Activated naive CD4-positive, alpha-beta T cell treated with anti-CD3 and anti-CD28 coated beads, Interleukin-2, amount 50 U/mL, for 72 hours (primary cell): ENCODE results near the gene MAP2K2. TPM values are rescaled to one million over a fixed set of nuclear protein-coding genes. Genes with fewer than 3 reads are reported as not detected.

Experiments used
- ATAC-seq, 2 donors: fragments of 150-1000 bp; cut with Tn5 transposase; 2 replicates each; pipeline ENCODE4 v1.10.0; 2021; ENCODE audit warnings: mild to moderate bottlenecking in 2 of 2, moderate library complexity in 2 of 2
- DNase-seq, 2 donors: peaks; one replicate each; pipeline ENCODE4 v3.0.0; 2021 to 2022; ENCODE audit warnings: low spot score in 2 of 2
- H3K27ac Mint-ChIP-seq, 2 donors: one replicate each; pipeline ENCODE4 v1.8.0; 2022; ENCODE audit warnings: mild to moderate bottlenecking in 2 of 2, mixed read lengths in 2 of 2
- H3K36me3 Mint-ChIP-seq, 2 donors: one replicate each; pipeline ENCODE4 v1.8.0; 2022; ENCODE audit warnings: mixed read lengths in 2 of 2
- H3K9me3 Mint-ChIP-seq, 2 donors: one replicate each; pipeline ENCODE4 v1.8.0; 2022; ENCODE audit warnings: mixed read lengths in 2 of 2
- total RNA-seq, 2 donors: library from RNA; stranded (reverse); gene quantifications; one replicate each; pipeline ENCODE4 v1.2.3, GENCODE V29; 2022

Gene MAP2K2
- total RNA-seq, 2 donors from 2014 or later, result 125 to 187 TPM

DNA sequence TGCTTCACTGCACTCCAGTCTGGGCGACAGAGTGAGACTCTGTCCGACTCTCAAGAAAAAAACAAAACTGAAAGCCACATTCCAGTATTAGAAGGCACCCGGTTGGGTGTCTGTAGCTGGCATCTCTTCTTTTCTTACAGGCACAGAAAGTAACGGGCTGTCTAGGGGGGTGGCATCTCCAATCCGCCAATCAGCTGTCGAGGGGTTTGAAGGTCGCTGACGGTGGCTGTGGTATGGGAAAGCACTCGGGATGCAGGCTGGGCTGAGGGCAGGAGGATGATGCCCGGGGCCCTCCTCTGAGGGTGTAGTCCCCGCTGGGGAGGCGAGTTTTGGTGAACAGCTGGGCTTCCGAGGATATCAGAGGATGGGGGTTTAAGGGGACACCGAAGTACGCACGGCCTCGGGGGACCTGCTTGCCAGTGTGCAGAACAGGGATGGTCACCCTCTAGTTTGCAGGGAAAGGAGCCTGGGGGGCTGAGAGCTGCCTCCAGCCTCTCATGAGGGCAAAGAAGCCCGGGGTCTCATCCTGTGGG, 30.2 kb downstream of the MAP2K2 start:
- Mint-ChIP-seq H3K27ac (peak overlapping the region; percentile 32 to 55), H3K36me3 (peaks cover 0 to 12% of the 10 kb centered on the region in 2 donors), H3K9me3 (no peaks in the 10 kb centered on the region)
- DNase-seq, result no peak
- no peak for ATAC-seq

DNA sequence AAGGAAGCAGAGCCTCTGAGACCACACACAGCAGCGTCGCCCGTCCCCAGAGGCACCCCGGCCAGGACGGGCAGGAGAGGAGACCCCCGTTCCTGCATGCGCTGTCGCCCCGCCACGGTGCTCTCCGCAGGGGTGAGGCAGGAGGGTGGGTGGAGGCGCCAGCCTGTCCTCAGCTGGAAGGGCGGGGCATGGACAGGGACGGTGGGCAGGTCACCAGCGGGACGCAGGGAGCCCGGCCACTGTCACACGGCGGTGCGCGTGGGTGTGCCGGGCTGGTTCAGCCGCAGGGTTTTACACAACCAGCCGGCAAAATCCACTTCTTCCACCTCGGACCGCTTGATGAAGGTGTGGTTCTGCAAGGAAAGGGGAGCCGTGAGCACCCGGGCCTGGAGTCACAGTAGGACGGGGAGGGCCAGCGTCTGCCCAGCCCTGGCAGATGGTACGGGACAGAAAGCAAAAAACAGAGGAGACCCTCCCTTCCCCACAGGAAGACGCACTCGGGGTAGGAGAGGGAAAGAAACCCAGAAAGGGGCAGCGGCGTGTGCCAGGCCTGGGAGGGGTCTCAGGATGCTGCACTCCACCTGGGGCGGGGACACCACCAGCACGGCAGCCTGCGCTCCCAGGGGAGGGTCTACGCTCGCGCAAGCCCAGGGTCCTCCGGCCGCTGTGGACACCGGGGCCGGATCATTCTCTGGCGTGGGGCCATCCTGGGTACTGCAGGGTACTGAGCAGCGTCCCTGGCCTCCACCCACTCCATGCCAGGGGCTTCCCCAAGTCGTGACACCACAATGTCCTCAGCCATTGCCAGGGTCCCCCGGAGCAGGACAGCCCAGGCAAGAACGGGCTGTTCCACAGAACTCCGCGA, 33.3 kb downstream of the MAP2K2 start:
- DNase-seq (no peak), ATAC-seq (no peak)
- Mint-ChIP-seq H3K9me3 (no peaks in the 10 kb centered on the region), H3K36me3 (peaks cover 0 to 12% of the 10 kb centered on the region in 2 donors), H3K27ac (peak overlapping the region; percentile 88 to 91)

DNA sequence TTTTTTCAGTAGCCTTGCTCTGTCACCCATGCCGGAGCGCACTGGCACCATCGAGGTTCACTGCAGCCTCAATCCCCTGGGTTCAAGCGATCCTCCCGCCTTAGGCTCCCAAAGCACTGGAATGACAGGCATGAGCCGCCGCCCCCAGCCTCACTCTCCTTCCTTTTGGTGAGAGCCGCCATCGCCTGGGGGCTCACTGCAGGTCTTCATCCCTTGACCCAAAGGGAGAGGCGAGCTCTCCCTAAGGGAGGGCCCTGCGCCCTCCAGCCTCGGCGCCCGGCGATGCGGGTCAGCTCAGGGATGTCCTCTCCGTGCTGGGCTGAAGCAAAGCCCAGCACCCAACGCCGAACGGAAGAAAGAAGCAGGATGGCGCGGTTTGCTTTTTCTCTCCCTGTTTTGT, 34.0 kb downstream of the MAP2K2 start:
- Mint-ChIP-seq H3K9me3 (no peaks in the 10 kb centered on the region), H3K36me3 (peaks cover 0 to 12% of the 10 kb centered on the region in 2 donors), H3K27ac (peak overlapping the region; percentile 88 to 96)
- DNase-seq (no peak), ATAC-seq (no peak)

DNA sequence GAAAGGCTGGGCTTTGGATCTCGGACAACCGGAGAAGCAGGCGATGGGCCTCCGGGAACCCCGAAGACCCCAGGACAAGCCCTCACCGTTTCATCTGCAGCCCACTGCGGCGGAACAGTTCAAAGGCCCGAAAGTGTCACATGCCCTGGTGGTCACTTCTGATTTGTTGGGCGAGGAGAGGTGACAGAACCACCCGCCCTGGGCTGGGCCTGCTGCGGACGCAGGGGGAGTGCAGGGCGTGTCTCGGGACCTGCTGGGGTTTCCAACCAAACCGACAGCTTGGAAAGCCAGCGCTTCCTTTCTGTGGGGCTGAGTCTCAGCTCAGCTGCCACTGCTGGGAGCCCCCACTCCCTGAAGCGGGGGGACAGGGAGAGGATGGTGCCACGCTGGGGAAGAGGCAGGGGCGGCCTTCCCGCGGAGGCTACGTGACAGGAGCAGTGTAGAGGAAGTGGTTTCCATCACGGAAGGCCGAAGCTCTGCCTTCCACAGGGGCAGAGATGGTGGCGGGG, 34.5 kb downstream of the MAP2K2 start:
- ATAC-seq (peak; percentile 82 to 86), DNase-seq (peak; percentile 65 to 73)
- Mint-ChIP-seq H3K9me3 (no peaks in the 10 kb centered on the region), H3K27ac (peak overlapping the region; percentile 88 to 96), H3K36me3 (peaks cover 0 to 12% of the 10 kb centered on the region in 2 donors)

DNA sequence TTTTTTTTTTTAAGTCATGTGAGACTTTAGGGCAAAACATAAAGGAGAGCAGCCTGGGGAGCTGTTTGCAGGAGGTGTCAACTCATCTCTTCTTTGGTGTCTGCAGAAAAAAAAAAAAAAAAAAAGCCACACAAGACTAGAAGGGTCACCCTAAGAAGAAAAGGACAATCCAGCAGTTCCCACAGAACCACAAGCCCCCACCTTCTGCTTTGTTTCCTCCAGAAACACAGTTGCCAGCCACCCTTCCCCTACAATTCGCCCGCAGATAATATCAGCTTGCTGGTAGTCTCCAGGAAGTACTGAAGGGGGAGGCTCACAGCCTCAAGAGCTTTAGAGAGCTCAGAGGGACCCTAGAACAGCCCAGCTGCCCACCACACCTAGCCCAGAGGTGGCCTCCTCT, 34.9 kb downstream of the MAP2K2 start:
- peaks cover 0 to 12% of the 10 kb centered on the region in 2 donors for H3K36me3 Mint-ChIP-seq
- H3K9me3 Mint-ChIP-seq, result no peaks in the 10 kb centered on the region
- DNase-seq (no peak), ATAC-seq (peak; percentile 56 to 63)
- H3K27ac Mint-ChIP-seq, result peak overlapping the region; percentile 88 to 96

DNA sequence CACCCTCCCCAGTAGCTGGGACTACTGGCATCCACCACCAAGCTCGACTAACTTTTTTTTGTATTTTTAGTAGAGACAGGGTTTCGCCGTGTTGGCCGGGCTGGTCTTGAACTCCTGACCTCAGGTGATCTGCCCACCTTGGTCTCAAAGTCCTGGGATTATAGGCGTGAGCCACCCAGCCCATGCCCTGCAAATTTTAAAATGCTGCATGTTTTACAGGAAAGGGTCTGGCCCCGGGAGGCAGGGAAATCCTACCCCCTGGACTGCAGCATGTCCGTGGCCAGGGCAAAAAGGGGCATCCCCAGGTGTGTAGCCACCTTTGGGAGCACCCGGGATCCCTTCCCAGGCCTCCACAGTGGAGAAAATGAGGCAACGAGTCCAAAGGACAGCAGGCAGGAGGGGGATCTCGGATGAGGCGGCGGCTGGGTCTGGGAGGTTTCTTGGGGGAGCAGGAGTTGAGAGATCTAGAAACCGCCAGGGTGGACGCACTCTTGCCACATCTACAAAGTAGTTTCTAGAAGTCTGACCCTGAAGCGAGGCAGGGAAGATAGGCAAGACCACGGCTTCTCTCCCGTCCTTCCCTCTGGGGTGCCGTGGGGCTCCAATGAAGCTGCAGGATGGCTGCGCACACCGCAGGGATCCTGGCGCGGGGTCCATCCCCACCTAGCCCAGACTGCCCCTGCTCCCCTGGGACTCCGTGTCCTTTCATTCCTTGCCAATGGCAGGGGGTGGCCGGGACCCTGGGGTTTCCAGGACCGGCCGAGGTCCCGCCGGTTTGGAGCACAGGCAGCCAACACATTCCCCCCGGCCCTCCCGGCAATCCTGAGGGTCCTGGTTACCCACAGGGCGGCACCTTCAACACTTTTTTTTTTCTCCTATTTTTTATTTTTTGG, 35.9 kb downstream of the MAP2K2 start:
- Mint-ChIP-seq H3K36me3 (peaks cover 0 to 12% of the 10 kb centered on the region in 2 donors), H3K9me3 (no peaks in the 10 kb centered on the region), H3K27ac (peak overlapping the region in 1 of 2 donors; percentile 88)
- DNase-seq (no peak), ATAC-seq (no peak)

DNA sequence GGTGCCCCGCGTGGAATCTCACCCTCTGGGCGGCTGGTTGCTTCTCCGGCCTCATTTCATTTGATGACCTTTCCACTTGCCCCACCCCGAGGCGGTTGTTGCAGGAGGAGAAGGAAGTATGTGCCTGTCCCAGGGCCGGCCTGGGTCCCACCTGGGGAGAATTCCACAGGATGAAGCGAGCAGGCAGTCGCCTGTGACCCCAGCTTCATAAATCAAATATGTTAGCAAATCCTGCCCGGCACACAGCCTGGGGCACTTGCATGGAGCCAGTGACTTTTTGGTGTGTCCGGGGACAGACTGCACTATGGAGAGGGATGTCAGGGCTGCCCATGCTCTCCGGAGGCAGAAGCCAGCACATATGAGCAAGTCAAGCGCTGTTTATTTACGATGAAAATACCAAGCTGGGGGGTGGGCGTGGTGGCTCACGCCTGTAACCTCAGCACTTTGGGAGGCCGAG, 37.5 kb downstream of the MAP2K2 start:
- ATAC-seq (no peak), DNase-seq (no peak)
- Mint-ChIP-seq H3K36me3 (peaks cover 0 to 12% of the 10 kb centered on the region in 2 donors), H3K27ac (peak overlapping the region in 1 of 2 donors; percentile 46), H3K9me3 (no peaks in the 10 kb centered on the region)

DNA sequence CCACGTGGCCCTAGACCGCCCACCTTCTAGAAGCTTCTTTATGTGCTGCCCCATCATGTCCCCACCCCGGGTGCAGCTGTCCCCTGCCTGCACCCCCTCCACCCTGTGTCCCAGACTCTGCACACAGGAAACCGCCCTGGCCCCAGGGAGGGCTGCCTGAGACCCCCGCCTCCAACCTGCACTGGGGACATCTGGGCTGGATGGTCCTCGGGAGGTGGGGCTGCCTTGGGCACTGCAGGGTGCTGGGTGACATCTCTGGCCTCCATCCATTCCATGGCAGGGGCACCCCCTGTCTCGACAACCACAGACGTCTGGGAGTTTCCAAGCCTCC, 39.4 kb downstream of the MAP2K2 start:
- H3K36me3 Mint-ChIP-seq, result peaks cover 0 to 2% of the 10 kb centered on the region in 2 donors
- peak overlapping the region; percentile 81 to 90 for H3K27ac Mint-ChIP-seq
- DNase-seq (no peak), ATAC-seq (no peak)
- H3K9me3 Mint-ChIP-seq, result no peaks in the 10 kb centered on the region

DNA sequence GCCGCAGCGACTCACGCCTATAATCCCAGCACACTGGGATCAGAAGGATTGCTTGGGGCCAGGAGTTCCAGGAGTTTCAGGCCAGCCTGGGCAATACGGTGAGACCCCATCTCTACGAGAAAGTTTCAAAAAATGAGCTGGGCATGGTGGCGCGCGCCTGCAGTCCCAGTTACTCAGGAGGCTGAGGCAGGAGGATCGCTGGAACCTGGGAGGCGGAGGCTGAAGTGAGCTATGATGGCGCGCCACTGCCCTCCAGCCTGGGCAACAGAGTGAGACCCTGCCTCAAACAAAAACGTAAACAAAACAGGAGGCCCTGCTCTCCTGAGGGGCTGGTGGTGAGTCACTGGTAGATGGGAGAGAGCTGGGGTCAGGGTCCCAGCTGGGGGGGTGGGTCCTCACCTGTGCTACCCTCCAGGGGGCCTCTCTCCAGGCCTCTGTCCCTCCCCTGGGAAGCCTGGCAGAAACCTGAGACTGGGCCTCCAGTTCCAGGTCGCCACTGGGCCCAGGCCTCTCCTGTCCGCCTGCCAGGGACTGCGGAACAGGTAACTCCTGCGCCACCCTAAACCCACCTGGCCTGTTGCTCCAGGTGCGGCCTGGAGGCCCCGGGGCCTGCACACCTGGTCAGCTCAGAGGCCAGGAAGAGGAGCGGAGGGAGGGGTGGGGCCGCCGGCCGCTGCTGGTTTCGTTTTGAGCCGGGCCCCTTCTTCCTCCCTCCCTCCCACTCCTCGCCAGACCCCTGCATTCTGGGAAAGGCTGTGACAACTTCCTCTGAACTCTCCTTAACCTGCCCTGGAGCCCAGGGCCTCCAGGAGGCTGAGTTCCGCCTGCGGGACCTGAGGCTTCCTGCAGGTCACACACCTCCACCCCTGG, 40.0 kb downstream of the MAP2K2 start:
- peak overlapping the region; percentile 81 to 90 for H3K27ac Mint-ChIP-seq
- peak; percentile 27 to 30 for ATAC-seq
- DNase-seq, result no peak

DNA sequence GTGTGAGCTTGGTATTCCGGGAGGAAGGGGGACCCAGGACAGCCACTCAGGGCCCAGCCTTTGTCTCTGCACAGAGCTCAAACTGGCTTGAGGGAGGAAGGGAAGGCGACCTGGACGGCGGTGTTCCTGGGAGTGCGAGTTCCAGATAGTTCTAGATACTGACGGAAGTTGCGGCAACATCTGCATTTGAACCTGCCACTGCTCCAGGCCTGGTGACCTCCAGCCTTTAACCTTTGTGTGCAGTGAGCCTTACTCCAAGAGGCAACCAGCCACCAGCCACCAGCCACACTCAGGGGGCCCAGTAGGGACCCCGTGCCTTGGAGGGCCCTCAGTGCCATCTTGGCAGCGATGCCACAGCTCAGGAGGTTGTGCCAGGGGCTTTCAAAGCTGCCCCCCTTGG, 41.8 kb downstream of the MAP2K2 start:
- DNase-seq, result no peak
- H3K9me3 Mint-ChIP-seq, result no peaks in the 10 kb centered on the region
- H3K27ac Mint-ChIP-seq, result no peak overlapping the region
- no peak for ATAC-seq
- H3K36me3 Mint-ChIP-seq, result no peaks in the 10 kb centered on the region

More for the DNA sequence above, 40.0 kb downstream of the MAP2K2 start:
- Mint-ChIP-seq H3K36me3 (no peaks in the 10 kb centered on the region), H3K9me3 (no peaks in the 10 kb centered on the region)

DNA sequence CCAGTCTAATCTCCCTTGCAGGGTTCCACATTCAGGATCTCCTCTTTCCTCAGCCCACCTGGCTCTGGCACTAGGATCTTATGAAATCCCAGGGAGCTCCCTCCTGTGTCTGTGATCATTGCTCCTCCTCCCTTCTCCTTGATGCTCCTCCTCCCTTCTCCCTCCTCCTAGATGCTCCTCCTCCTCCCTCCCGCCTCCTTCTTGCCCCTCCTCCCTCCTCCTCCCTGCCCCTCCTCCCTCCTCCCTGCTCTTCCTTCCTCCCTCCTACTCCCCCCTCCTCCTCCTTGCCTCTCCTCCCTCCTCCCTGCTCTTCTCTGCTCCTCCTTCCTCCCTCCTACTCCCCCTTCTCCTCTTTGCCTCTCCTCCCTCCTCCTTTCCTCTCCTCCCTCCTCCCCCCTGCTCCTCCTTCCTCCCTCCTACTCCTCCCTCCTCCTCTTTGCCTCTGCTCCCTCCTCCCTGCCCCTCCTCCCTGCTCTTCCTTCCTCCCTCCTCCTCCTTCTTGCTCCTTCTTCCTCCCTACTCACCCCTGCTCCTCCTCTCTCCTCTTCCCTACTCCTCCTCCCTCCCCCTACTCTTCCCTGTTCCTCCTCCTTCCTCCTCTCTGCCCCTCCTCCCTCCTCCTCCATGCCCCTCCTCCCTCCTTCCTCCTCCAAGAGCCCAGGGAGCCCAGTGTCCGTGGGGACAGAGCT, 42.3 kb downstream of the MAP2K2 start:
- Mint-ChIP-seq H3K36me3 (no peaks in the 10 kb centered on the region), H3K27ac (no peak overlapping the region), H3K9me3 (no peaks in the 10 kb centered on the region)
- DNase-seq (no peak), ATAC-seq (peak in 1 of 2 donors; percentile 11)

DNA sequence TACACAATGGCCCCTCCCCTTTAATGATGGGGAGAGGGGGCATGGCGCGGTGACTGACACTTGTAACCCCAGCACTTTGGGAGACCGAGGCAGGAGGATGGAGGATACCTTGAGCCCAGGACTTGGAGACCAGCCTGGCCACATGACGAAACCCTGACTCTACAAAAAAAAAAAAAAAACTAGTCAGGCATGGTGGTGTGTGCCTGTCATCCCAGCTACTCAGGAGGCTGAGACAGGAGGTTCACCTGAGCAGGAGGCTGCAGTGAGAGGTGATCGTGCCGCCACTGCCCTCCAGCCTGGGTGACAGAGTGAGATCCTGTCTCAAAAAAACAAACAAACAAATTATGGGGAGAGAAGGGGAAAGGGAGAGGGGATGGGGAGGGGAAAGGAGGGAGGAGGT, 43.4 kb downstream of the MAP2K2 start:
- Mint-ChIP-seq H3K9me3 (no peaks in the 10 kb centered on the region), H3K36me3 (no peaks in the 10 kb centered on the region), H3K27ac (no peak overlapping the region)
- no peak for DNase-seq
- ATAC-seq, result no peak

DNA sequence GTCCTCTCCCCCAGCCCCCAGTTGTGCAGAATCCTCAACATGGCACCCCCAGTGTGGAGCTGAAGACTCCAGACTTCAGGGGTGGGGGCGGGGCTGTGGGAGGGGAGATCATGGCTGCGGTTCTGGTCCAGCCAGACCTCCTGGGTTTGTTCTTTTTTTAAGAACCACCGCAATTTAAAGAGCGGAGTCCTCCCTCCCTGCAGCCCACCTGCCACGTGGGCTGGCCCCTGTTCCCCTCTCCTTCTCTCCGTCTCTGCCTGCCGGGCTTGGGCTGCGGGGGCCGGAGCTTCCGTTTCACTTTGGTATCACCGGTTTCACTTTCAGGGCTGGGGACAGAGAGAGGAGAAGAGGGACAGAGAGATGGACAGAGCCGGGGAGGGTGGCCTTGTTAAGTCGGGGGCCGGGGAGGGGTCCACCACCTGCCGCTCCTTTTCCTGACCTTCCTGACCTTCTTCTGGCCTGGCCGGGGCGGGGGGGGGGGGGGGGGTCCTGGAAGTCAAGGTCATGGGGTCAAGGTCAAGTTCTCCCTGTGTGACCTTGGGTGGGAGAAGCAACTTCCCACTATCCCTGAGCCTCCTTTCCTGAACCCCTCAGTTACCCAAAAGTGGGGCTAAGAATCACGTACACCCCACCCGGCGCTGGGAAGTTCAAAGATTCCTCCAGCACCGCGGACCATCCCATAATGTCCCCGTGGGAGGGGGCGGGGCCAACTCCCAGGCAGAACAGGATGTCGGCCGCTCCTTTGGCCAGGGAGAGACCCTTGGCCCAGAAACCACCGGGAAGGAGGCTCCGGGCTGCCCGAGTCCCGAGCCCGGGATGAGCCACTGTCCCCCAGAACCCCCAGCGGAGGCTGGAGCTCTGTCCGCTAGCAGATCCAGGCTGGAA, 45.9 kb downstream of the MAP2K2 start:
- H3K9me3 Mint-ChIP-seq, result no peaks in the 10 kb centered on the region
- peak overlapping the region; percentile 31 to 80 for H3K27ac Mint-ChIP-seq
- ATAC-seq (peak; percentile 53 to 57), DNase-seq (peak in 1 of 2 donors; percentile 55)
- no peaks in the 10 kb centered on the region for H3K36me3 Mint-ChIP-seq

DNA sequence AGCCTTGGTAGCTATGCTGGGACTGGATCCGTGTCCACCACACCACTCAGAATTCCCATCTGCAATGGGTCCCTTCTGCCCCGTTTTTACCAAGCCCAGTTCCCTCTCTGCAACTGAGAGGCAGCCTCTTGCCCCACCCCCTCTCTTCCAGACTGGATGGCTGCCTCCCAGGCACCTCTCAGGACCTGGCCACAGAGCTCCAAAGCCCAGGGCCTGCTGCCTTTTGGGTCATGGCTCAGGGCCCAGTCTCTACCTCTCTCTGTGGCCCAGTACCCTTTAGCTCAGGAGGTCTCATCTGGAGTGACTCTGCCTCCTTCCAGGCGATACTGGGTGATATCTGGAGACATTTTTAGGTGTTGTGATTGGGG, 46.9 kb downstream of the MAP2K2 start:
- no peak for ATAC-seq
- Mint-ChIP-seq H3K27ac (peak overlapping the region in 1 of 2 donors; percentile 80), H3K9me3 (no peaks in the 10 kb centered on the region), H3K36me3 (no peaks in the 10 kb centered on the region)
- DNase-seq, result no peak

DNA sequence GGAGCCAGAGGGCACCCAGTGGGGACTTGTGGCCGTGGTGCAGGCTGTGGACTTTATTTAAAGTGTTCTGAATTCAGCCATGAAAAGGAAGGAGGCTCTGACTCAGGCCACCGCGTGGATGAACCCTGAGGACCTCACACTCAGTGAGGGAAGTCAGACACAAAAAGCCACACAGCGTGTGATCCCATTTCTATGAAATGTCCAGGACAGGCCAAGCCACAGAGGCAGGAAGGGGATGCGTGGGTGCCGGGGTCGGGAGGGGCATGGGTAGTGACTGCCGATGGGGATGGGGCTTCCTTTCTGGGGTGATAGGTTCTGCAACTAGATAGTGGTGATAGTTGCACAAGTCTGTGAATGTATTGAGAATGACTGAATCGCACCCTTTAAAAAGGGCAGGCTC, 48.5 kb downstream of the MAP2K2 start:
- Mint-ChIP-seq H3K36me3 (no peaks in the 10 kb centered on the region), H3K9me3 (no peaks in the 10 kb centered on the region), H3K27ac (peak overlapping the region in 1 of 2 donors; percentile 75)
- DNase-seq (peak in 1 of 2 donors; percentile 79), ATAC-seq (peak; percentile 51 to 82)
